GM12878 (cell line): ENCODE measurements around the gene CSPG5. TPM values are rescaled to one million over a fixed set of nuclear protein-coding genes. Genes with fewer than 3 reads are reported as not detected.
A peak's percentile ranks its signal among the peaks of the same experiment; 100 is the strongest.

Source experiments
- ATAC-seq: fragments of 200-7000 bp; cut with Tn5 transposase; 3 replicates; pipeline ENCODE4 v1.9.1; 2020; ENCODE audit warnings: mild to moderate bottlenecking, moderate library complexity
- BruUV-seq: library from RNA; stranded (reverse); fragments of 400-500 nt; replicated peaks from 2 replicates; lab custom pipeline; 2021; lab: Mats Ljungman, UMichigan
- CTCF ChIA-PET: fragments of 300-600 bp; sonication (Branson Sonifier 250); formaldehyde crosslinking; extraction: SDS; loops from one replicate; lab custom pipeline; 2021; ENCODE audit warnings: inconsistent platforms; lab: Yijun Ruan, JAX
- POLR2A ChIA-PET: fragments of 350-600 bp; formaldehyde crosslinking; extraction: SDS; loops from one replicate; lab custom pipeline; 2021; ENCODE audit warnings: inconsistent platforms; lab: Charles Lee
- RAD21 ChIA-PET: fragments of 300-600 bp; sonication (Branson Sonifier 250); formaldehyde crosslinking; loops from one replicate; lab custom pipeline; 2023; ENCODE audit warnings: antibody characterized with exemption; ENCODE audit not compliant: unreplicated experiment; lab: Charles Lee
- SMC1A ChIA-PET: fragments of 300-600 bp; sonication (Branson Sonifier 250); formaldehyde crosslinking; loops from one replicate; lab custom pipeline; 2023; ENCODE audit not compliant: unreplicated experiment, uncharacterized antibody; lab: Charles Lee
- DNase-seq: peaks from one replicate; pipeline ENCODE4 v3.0.0-alpha.2; 2011; ENCODE audit warnings: low read depth, low spot score
- FAIRE-seq: peaks from 3 replicates; lab custom pipeline; 2011; peaks lifted over from hg19 to GRCh38; lab: Jason Lieb, UNC
- H2AFZ ChIP-seq: 2 replicates; pipeline ENCODE4 v1.6.0; 2011; ENCODE audit warnings: low read depth, low read length, control low read depth; ENCODE audit not compliant: control insufficient read depth
- H3K27ac ChIP-seq: 2 replicates; pipeline ENCODE4 v1.5.1; 2011; ENCODE audit warnings: control low read depth; ENCODE audit not compliant: control insufficient read depth, insufficient read depth
- H3K27me3 ChIP-seq, 2 experiments: replicated peaks in 1 of 2; 2 replicates each; pipeline versions ENCODE4 v1.6.0 to v1.6.1; 2011; ENCODE audit warnings: low read length in 1 of 2; ENCODE audit not compliant: control insufficient read depth in 2 of 2, insufficient read depth in 2 of 2
- H3K36me3 ChIP-seq, 2 experiments: 2 replicates each; pipeline ENCODE4 v1.5.1; 2011; ENCODE audit warnings: low read length in 1 of 2; ENCODE audit not compliant: control insufficient read depth in 2 of 2, insufficient read depth in 2 of 2
- H3K4me1 ChIP-seq: 2 replicates; pipeline ENCODE4 v1.6.1; 2011; ENCODE audit warnings: mild to moderate bottlenecking, low read length, moderate library complexity, mixed read lengths; ENCODE audit not compliant: control insufficient read depth, insufficient read depth
- H3K4me2 ChIP-seq: 2 replicates; pipeline ENCODE4 v1.6.0; 2011; ENCODE audit warnings: control low read depth; ENCODE audit not compliant: control insufficient read depth, insufficient read depth
- H3K4me3 ChIP-seq: fragments of 200-600 bp; sonication (generic); 2 replicates; pipeline ENCODE4 v1.5.1; 2016
- H3K79me2 ChIP-seq: 2 replicates; pipeline ENCODE4 v1.6.0; 2011; ENCODE audit warnings: low read length; ENCODE audit not compliant: control insufficient read depth, insufficient read depth
- H3K9ac ChIP-seq: 2 replicates; pipeline ENCODE4 v1.8.0; 2011; ENCODE audit warnings: low read length, control low read depth, mixed read lengths; ENCODE audit not compliant: control insufficient read depth, insufficient read depth
- H3K9me3 ChIP-seq: replicated peaks from 3 replicates; pipeline ENCODE4 v1.5.1; 2011; ENCODE audit warnings: mild to moderate bottlenecking, low read length; ENCODE audit not compliant: control insufficient read depth, insufficient read depth
- H4K20me1 ChIP-seq: 2 replicates; pipeline ENCODE4 v1.6.0; 2011; ENCODE audit not compliant: control insufficient read depth, insufficient read depth
- CHD1 ChIP-seq: IDR thresholded peaks from 2 replicates; pipeline ENCODE4 v1.6.1; 2012; ENCODE audit warnings: low read depth, low read length, improper control_type of control experiment
- MLLT1 ChIP-seq: fragments of 450-650 bp; IDR thresholded peaks from 2 replicates; pipeline ENCODE4 v1.6.1; 2016; ENCODE audit warnings: mild to moderate bottlenecking
- MYC ChIP-seq: IDR thresholded peaks from 2 replicates; pipeline ENCODE4 v1.6.1; 2011; ENCODE audit warnings: mild to moderate bottlenecking, low read length, moderate library complexity, inconsistent platforms; ENCODE audit not compliant: insufficient read depth, insufficient replicate concordance, insufficient read length, severe bottlenecking
- POLR2AphosphoS5 ChIP-seq: IDR thresholded peaks from 2 replicates; pipeline ENCODE4 v1.6.1; 2011; ENCODE audit warnings: mild to moderate bottlenecking, low read length, inconsistent platforms
- RAD21 ChIP-seq: IDR thresholded peaks from 2 replicates; pipeline ENCODE4 v1.6.1; 2011; ENCODE audit warnings: mild to moderate bottlenecking, low read depth, low read length, moderate library complexity; ENCODE audit not compliant: insufficient read depth
- SMAD1 ChIP-seq: fragments of 450-650 bp; IDR thresholded peaks from 2 replicates; pipeline ENCODE4 v1.6.1; 2018; ENCODE audit warnings: mild to moderate bottlenecking, low read depth; ENCODE audit not compliant: partially characterized antibody
- SMC3 ChIP-seq: IDR thresholded peaks from 2 replicates; pipeline ENCODE4 v1.6.1; 2011; ENCODE audit warnings: low read length, improper control_type of control experiment, borderline replicate concordance
- YY1 ChIP-seq: IDR thresholded peaks from 2 replicates; pipeline ENCODE4 v1.6.1; 2011; ENCODE audit warnings: low read depth, mild to moderate bottlenecking, low read length
- WGBS: methylation state at CpG from one replicate; pipeline ENCODE4 v1.1.6; 2016; ENCODE audit warnings: low lambda C conversion rate; ENCODE audit not compliant: insufficient replicate concordance, insufficient coverage; ENCODE audit errors: missing lambda C conversion rate; 5-methylcytosine and 5-hydroxymethylcytosine counted together
- in situ Hi-C: fragments of 300-500 bp; cut with MboI; formaldehyde crosslinking; loops from 9 replicates; pipeline ENCODE4 v1.14.3; 2018; ENCODE audit warnings: mixed read lengths
- intact Hi-C: fragments of 100-400 bp; cut with micrococcal nuclease; formaldehyde crosslinking; loops from one replicate; pipeline ENCODE4 v1.14.2; 2022; ENCODE audit not compliant: unreplicated experiment
- polyA plus RNA-seq, 11 experiments: library from polyadenylated mRNA; depleted of rRNA in 4 of 11; unstranded in 6 of 11; stranded (reverse) in 5 of 11; fragments of >200 nt; fragmentation: Nextera tagmentation in 4 of 11; fragmentation: Illumina TruSeq in 1 of 11; extraction: Ambion mirVana in 4 of 11; extraction: Trizol in 1 of 11; gene quantifications; 1 replicate in 1 of 11; 2 replicates in 10 of 11; pipeline versions ENCODE4 v1.2.1 to v1.2.3, GENCODE V29; 2011 to 2016; ENCODE audit warnings: inconsistent platforms in 2 of 11, missing spikeins in 2 of 11, low read depth in 1 of 11
- small RNA-seq: library from RNA; depleted of rRNA; stranded (forward); fragments of <200 nt; gene quantifications from one replicate; pipeline ENCODE3, GENCODE V24; 2014
- total RNA-seq, 4 experiments: library from RNA; depleted of rRNA in 3 of 4; stranded (reverse); fragments of >200 nt in 3 of 4; fragmentation: Illumina TruSeq in 1 of 4; extraction: Trizol in 1 of 4; gene quantifications; 2 replicates each; pipeline versions ENCODE4 v1.2.1 to v1.2.3, GENCODE V29; 2013 to 2021

The CSPG5 gene
- total and polyA plus RNA-seq, 10 of the 15 experiments (the other 5 are each of a cell fraction or from before 2014, with no cell fraction given) = 0.08 to 0.17 TPM; not detected in 8

DNA sequence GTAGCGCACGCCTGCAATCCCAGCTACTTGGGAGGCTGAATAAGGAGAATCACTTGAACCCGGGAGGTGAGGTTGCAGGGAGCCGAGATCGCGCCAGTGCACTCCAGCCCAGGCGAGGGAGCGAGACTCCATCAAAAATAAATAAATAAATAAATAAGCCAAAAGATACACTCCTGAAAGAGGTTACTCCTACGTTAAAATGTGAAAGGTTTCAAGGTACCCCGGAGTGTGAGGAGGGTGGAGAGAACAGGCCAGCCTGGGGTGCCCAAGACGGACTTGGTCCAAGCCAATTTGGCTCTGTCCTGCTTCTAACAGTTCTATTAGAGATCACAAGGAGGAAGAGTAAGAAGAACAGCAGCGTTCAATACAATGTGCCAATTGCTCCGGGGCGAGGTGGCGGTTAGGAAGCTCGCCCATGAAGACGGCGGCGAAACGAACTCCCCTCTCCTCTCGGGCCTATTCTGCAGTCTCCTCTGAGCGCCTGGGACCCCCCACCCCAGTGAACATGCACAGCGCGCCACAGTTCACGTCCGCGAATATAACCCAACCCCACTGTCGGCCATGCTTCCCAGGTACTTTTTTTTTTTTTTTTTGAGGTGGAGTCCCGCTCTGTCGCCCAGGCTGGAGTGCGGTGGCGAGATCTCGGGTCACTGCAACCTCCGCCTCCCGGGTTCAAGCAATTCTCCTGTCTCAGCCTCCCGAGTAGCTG is 66.1 kb downstream of the CSPG5 start:
- peak; percentile 50 for ATAC-seq
- Histone ChIP-seq H3K4me1 (peaks cover 6% of the 10 kb centered on the region; the same call in 1 of the 2 replicates), H3K27ac (peak overlapping the region; percentile 99), H3K79me2 (peaks cover 29% of the 10 kb centered on the region), H3K36me3 (peaks cover 2 to 19% of the 10 kb centered on the region in 2 experiments), H3K27me3 (no peaks in the 10 kb centered on the region), H4K20me1 (no peaks in the 10 kb centered on the region), H3K4me3 (peak overlapping the region; percentile 73), H3K9me3 (no peaks in the 10 kb centered on the region), H2AFZ (peak overlapping the region; percentile 100), H3K4me2 (peak overlapping the region; percentile 88), H3K9ac (peak overlapping the region; percentile 98)
- intact Hi-C loops (loop anchor here (1.0 to 5.0 kb wide), 3 partner anchors 35 to 290 kb away; partner anchors contain the start of genes DHX30 and SCAP), in situ Hi-C loops (loop anchor here (5.0 kb wide), 1 partner anchor 90 kb away; no protein-coding TSS in a partner anchor)
- ChIA-PET RAD21 (interaction anchor here (0.8 to 1.5 kb wide), 3 partner anchors 9 to 92 kb away, joined by 4 to 8 read pairs (median 6); no protein-coding TSS in a partner anchor), CTCF (interaction anchor here (0.6 to 8.4 kb wide), 3 partner anchors 10 to 480 kb away, joined by 3 to 53 read pairs (median 8); no protein-coding TSS in a partner anchor), POLR2A (interaction anchor here (0.7 to 1.9 kb wide), 5 partner anchors 8 to 267 kb away, joined by 3 to 5 read pairs (median 4); no protein-coding TSS in a partner anchor), SMC1A (interaction anchor here (3.1 kb wide), 1 partner anchor 91 kb away, joined by 11 read pairs; no protein-coding TSS in a partner anchor)
- BruUV-seq = TSS peak; percentile 64
- no peak for DNase-seq
- TF ChIP-seq MLLT1 (0 out of 2 replicates have a peak, but pooled peaks have one; percentile 24), CHD1 (0 out of 2 replicates have a peak, but pooled peaks have one; percentile 37), SMAD1 (peak; percentile 8), POLR2AphosphoS5 (0 out of 2 replicates have a peak, but pooled peaks have one; percentile 1), MYC (peak; percentile 19), SMC3 (no peak), RAD21 (no peak), YY1 (peak; percentile 85)
- FAIRE-seq = peak; percentile 59
- WGBS = 16% methylated on average over 32 of the region's 36 CpGs

Small RNAs within 50 kb of the gene (small RNA-seq; reads per million reads assigned to genes)
- not detected for gene RN7SL870P

Other genes with a start within 250 kb of the CSPG5 start
- gene PTPN23, start 197.8 kb downstream of the CSPG5 start, total RNA-seq (2014; rRNA removed) = 4.1 and 4.4 TPM in 2 replicates
- gene PTPN23, start 197.8 kb downstream of the CSPG5 start, total RNA-seq (2014; rRNA removed; fragmentation: Illumina TruSeq; extraction: Trizol) = 3.7 and 4.2 TPM in 2 replicates
- 25.4 and 28.6 TPM in 2 replicates for gene PTPN23, start 197.8 kb downstream of the CSPG5 start, total RNA-seq (2021)
- 0.46 and 0.92 TPM in 2 replicates for gene PTPN23, start 197.8 kb downstream of the CSPG5 start, polyA plus RNA-seq (2011; rRNA removed)
- gene PTPN23, start 197.8 kb downstream of the CSPG5 start, polyA plus RNA-seq (2014; fragmentation: Illumina TruSeq; extraction: Trizol) = 2.0 and 4.8 TPM in 2 replicates
- under 1 TPM; 0.44 to 0.68 TPM for gene PTPN23, start 197.8 kb downstream of the CSPG5 start, polyA plus RNA-seq (2014; fragmentation: Nextera tagmentation; extraction: Ambion mirVana)
- gene PTPN23, start 197.8 kb downstream of the CSPG5 start, polyA plus RNA-seq (2014; rRNA removed) = 6.9 and 11.9 TPM in 2 replicates
- 10 to 100 TPM in 1 of 2 experiments, 1 to 10 TPM in 1; 9.8 to 10.5 TPM for gene PTPN23, start 197.8 kb downstream of the CSPG5 start, polyA plus RNA-seq (2016; fragmentation: Nextera tagmentation; extraction: Ambion mirVana)
- 42.3 and 53.0 TPM in 2 replicates for gene SCAP, start 102.9 kb downstream of the CSPG5 start, total RNA-seq (2014; rRNA removed)
- 18.1 and 21.0 TPM in 2 replicates for gene SCAP, start 102.9 kb downstream of the CSPG5 start, total RNA-seq (2014; rRNA removed; fragmentation: Illumina TruSeq; extraction: Trizol)
- 56.1 and 64.1 TPM in 2 replicates for gene SCAP, start 102.9 kb downstream of the CSPG5 start, total RNA-seq (2021)
- 11.4 and 21.2 TPM in 2 replicates for gene SCAP, start 102.9 kb downstream of the CSPG5 start, polyA plus RNA-seq (2011; rRNA removed)
- gene SCAP, start 102.9 kb downstream of the CSPG5 start, polyA plus RNA-seq (2014; fragmentation: Illumina TruSeq; extraction: Trizol) = 22.2 and 24.6 TPM in 2 replicates
- gene SCAP, start 102.9 kb downstream of the CSPG5 start, polyA plus RNA-seq (2014; fragmentation: Nextera tagmentation; extraction: Ambion mirVana) = 1 to 10 TPM; 1.5 to 4.3 TPM
- 33.5 TPM in 2 replicates for gene SCAP, start 102.9 kb downstream of the CSPG5 start, polyA plus RNA-seq (2014; rRNA removed)
- 10 to 100 TPM; 35.2 to 38.4 TPM for gene SCAP, start 102.9 kb downstream of the CSPG5 start, polyA plus RNA-seq (2016; fragmentation: Nextera tagmentation; extraction: Ambion mirVana)
- gene ELP6, start 65.2 kb downstream of the CSPG5 start, total RNA-seq (2014; rRNA removed) = 53.8 and 59.8 TPM in 2 replicates
- 43.3 and 45.2 TPM in 2 replicates for gene ELP6, start 65.2 kb downstream of the CSPG5 start, total RNA-seq (2014; rRNA removed; fragmentation: Illumina TruSeq; extraction: Trizol)
- gene ELP6, start 65.2 kb downstream of the CSPG5 start, total RNA-seq (2021) = 42.9 and 43.6 TPM in 2 replicates
- 52.5 and 83.3 TPM in 2 replicates for gene ELP6, start 65.2 kb downstream of the CSPG5 start, polyA plus RNA-seq (2011; rRNA removed)
- 33.2 and 39.5 TPM in 2 replicates for gene ELP6, start 65.2 kb downstream of the CSPG5 start, polyA plus RNA-seq (2014; fragmentation: Illumina TruSeq; extraction: Trizol)
- 10 to 100 TPM; 46.4 to 51.1 TPM for gene ELP6, start 65.2 kb downstream of the CSPG5 start, polyA plus RNA-seq (2014; fragmentation: Nextera tagmentation; extraction: Ambion mirVana)
- gene ELP6, start 65.2 kb downstream of the CSPG5 start, polyA plus RNA-seq (2014; rRNA removed) = 49.3 and 64.5 TPM in 2 replicates
- 10 to 100 TPM; 61.6 to 64.4 TPM for gene ELP6, start 65.2 kb downstream of the CSPG5 start, polyA plus RNA-seq (2016; fragmentation: Nextera tagmentation; extraction: Ambion mirVana)
- gene SMARCC1, start 203.0 kb upstream of the CSPG5 start, total RNA-seq (2014; rRNA removed) = 49.2 and 55.9 TPM in 2 replicates
- 62.7 and 65.0 TPM in 2 replicates for gene SMARCC1, start 203.0 kb upstream of the CSPG5 start, total RNA-seq (2014; rRNA removed; fragmentation: Illumina TruSeq; extraction: Trizol)
- gene SMARCC1, start 203.0 kb upstream of the CSPG5 start, total RNA-seq (2021) = 145 and 147 TPM in 2 replicates
- 39.4 and 65.6 TPM in 2 replicates for gene SMARCC1, start 203.0 kb upstream of the CSPG5 start, polyA plus RNA-seq (2011; rRNA removed)
- gene SMARCC1, start 203.0 kb upstream of the CSPG5 start, polyA plus RNA-seq (2014; fragmentation: Illumina TruSeq; extraction: Trizol) = 84.1 and 84.5 TPM in 2 replicates
- gene SMARCC1, start 203.0 kb upstream of the CSPG5 start, polyA plus RNA-seq (2014; fragmentation: Nextera tagmentation; extraction: Ambion mirVana) = 10 to 100 TPM; 26.6 to 29.2 TPM
- gene SMARCC1, start 203.0 kb upstream of the CSPG5 start, polyA plus RNA-seq (2014; rRNA removed) = 33.5 and 34.4 TPM in 2 replicates
- 100 to 1,000 TPM; 116 to 120 TPM for gene SMARCC1, start 203.0 kb upstream of the CSPG5 start, polyA plus RNA-seq (2016; fragmentation: Nextera tagmentation; extraction: Ambion mirVana)
- gene DHX30, start 224.3 kb upstream of the CSPG5 start, total RNA-seq (2014; rRNA removed) = 69.8 and 72.9 TPM in 2 replicates
- 33.9 and 37.5 TPM in 2 replicates for gene DHX30, start 224.3 kb upstream of the CSPG5 start, total RNA-seq (2014; rRNA removed; fragmentation: Illumina TruSeq; extraction: Trizol)
- gene DHX30, start 224.3 kb upstream of the CSPG5 start, total RNA-seq (2021) = 71.8 and 75.3 TPM in 2 replicates
- gene DHX30, start 224.3 kb upstream of the CSPG5 start, polyA plus RNA-seq (2011; rRNA removed) = 20.1 and 34.5 TPM in 2 replicates
- 15.0 and 33.6 TPM in 2 replicates for gene DHX30, start 224.3 kb upstream of the CSPG5 start, polyA plus RNA-seq (2014; fragmentation: Illumina TruSeq; extraction: Trizol)
- gene DHX30, start 224.3 kb upstream of the CSPG5 start, polyA plus RNA-seq (2014; fragmentation: Nextera tagmentation; extraction: Ambion mirVana) = 10 to 100 TPM in 1 of 2 experiments, 1 to 10 TPM in 1; 9.5 to 12.6 TPM
- gene DHX30, start 224.3 kb upstream of the CSPG5 start, polyA plus RNA-seq (2014; rRNA removed) = 58.1 and 64.0 TPM in 2 replicates
- 10 to 100 TPM; 67.9 to 70.4 TPM for gene DHX30, start 224.3 kb upstream of the CSPG5 start, polyA plus RNA-seq (2016; fragmentation: Nextera tagmentation; extraction: Ambion mirVana)